Measurements from ENCODE around the gene NUP153.
"Not testable (repeated sequence)": the region's sequence is repeated elsewhere in the genome, so short reads cannot be mapped to it uniquely, and the experiment has no call there.

NUP153 gene

DNA sequence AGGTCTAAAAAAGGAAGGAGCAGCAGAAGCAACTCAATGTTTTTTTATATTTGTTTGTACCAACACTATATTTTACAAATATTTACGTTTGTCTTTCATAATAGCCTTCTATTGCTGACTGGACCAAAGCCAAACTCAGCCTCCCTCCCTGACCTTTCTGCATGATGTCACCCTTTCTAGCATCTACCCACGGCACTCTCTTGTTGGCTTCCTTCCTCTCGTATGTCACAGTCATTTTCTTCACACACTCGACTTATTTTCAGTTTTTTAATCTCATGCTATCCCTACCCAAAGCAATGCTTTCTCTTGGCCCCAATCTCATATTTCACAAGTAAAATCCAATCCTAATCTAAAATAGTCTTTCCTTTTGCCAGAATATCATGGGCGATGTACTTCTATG is 122.9 kb downstream of the NUP153 start:
- TF ChIP-seq, protein P1, sequence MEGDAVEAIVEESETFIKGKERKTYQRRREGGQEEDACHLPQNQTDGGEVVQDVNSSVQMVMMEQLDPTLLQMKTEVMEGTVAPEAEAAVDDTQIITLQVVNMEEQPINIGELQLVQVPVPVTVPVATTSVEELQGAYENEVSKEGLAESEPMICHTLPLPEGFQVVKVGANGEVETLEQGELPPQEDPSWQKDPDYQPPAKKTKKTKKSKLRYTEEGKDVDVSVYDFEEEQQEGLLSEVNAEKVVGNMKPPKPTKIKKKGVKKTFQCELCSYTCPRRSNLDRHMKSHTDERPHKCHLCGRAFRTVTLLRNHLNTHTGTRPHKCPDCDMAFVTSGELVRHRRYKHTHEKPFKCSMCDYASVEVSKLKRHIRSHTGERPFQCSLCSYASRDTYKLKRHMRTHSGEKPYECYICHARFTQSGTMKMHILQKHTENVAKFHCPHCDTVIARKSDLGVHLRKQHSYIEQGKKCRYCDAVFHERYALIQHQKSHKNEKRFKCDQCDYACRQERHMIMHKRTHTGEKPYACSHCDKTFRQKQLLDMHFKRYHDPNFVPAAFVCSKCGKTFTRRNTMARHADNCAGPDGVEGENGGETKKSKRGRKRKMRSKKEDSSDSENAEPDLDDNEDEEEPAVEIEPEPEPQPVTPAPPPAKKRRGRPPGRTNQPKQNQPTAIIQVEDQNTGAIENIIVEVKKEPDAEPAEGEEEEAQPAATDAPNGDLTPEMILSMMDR (conservative IDR thresholded peaks at IDR 0.05) = no peak
- peak overlapping the region; percentile 30; the same call in 1 of the 2 replicates for H3K27ac ChIP-seq

DNA sequence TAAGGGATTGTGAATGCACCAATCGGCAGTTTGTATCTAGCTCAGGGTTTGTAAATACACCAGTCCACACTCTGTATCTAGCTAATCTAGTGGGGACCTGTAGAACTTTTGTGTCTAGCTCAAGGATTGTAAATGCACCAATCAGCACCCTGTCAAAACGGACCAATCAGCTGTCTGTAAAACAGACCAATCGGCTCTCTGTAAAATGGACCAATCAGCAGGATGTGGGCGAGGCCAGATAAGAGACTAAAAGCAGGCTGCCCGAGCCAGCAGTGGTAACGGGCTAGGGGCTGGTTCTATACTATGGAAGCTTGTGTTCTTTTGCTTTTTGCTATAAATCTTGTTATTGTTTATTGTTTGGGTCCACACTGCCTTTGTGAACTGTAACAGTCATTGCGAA is 125.4 kb downstream of the NUP153 start:
- H3K27ac ChIP-seq = not testable (repeated sequence)

DNA sequence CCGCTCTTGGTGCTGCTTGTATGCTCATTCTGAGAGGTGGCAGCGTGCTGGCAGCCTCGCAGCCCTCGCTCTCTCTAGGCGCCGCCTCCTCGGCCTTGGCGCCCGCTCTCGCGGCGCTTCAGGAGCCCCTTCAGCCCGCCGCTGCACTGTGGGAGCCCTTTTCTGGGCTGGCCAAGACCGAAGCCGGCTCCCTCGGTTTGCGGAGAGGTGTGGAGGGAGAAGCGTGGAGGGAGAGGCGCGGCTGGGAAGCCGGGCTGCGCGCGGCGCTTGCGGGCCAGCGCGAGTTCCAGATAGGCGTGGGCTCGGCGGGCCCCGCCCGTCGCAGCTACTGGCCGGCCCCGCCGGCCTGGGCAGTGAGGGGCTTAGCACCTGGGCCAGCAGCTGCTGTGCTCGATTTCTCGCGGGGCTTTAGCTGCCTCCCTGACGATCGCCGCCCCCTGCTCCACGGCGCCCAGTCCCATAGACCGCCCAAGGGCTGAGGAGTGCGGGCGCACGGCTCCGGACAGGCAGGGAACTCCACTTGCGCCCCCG is 126.1 kb downstream of the NUP153 start:
- TF ChIP-seq, protein P1 (conservative IDR thresholded peaks at IDR 0.05) = no peak
- H3K27ac ChIP-seq = no peak overlapping the region

DNA sequence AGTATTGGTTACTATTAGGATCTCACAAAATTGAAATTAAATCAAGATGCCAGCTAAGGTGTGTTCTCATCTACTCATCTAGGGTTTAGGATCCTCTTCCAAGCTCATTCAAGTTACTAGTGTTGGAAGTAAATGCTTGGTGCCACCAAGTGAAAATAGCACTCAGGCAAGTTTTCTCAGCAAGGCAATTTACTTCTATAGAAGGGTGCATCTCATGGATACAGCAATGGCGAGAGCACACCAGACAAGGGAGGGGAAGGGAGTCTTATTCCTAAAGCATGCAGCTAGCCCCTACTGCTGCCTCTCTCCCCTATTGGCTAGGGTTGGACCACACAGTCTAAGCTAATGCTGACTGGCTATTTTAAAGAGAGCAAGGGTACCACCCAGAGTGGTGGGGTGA is 129.7 kb downstream of the NUP153 start:
- H3K27ac ChIP-seq = no peak overlapping the region
- TF ChIP-seq, protein P1 (conservative IDR thresholded peaks at IDR 0.05) = no peak

DNA sequence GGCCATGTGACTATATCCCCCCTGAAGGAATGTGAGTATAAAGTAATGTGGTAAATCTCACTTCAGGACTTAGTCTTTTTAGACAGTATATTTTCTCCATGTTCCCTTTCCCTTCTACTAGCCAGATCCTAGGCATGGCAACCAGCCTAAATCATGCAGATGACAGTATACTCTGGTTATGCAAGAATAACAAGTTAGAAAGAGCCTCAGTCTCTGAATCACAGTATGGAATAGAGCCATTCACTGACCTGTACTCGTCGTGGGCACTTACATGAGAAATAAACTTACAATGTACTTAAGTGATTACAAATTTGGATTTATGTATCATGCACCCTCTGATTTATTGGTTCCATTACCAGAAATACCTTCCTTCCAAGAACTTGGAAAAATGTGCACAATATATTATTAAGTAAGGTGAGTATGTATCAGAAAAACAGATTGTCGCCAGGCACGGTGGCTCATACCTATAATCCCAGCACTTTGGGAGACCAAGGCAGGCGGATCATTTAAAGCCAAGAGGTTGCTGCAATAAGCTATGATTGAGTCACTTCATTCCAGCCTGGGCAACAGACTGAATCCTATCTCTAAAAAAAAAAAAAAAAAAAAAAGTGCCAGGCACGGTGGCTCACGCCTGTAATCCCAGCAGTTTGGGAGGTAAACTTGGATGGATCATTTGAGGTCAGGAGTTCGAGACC is 131.7 kb downstream of the NUP153 start:
- no peak overlapping the region for H3K27ac ChIP-seq
- TF ChIP-seq, protein P1 (conservative IDR thresholded peaks at IDR 0.05) = no peak

DNA sequence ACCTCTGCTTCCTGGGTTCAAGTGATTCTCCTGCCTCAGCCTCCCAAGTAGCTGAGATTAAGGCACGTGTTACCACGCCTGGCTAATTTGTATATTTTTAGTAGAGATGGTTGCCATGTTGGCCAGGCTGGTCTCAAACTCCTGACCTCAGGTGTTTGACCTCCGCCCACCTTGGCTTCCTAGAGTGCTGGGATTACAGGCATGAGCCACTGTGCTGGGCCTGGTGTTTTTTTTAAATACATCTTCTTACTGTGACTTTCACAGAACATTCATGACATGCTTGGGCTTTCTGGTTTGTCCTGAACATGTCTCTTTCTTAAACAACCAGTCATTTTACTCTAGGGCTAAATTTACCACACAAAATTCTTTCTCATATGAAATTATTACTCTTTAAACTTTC is 141.3 kb downstream of the NUP153 start:
- no peak overlapping the region for H3K27ac ChIP-seq
- TF ChIP-seq, protein P1 (conservative IDR thresholded peaks at IDR 0.05) = no peak
